ENCODE measurements around the gene FCGR1A. TPM values are rescaled to one million over a fixed set of nuclear protein-coding genes. Genes with fewer than 3 reads are reported as not detected.
"Not testable (repeated sequence)": the region's sequence is repeated elsewhere in the genome, so short reads cannot be mapped to it uniquely, and the experiment has no call there.

Gene FCGR1A
- total and polyA plus RNA-seq, 2 donors (not counting 3 experiments of a cell fraction or from before 2014, with no cell fraction given): not detected

DNA sequence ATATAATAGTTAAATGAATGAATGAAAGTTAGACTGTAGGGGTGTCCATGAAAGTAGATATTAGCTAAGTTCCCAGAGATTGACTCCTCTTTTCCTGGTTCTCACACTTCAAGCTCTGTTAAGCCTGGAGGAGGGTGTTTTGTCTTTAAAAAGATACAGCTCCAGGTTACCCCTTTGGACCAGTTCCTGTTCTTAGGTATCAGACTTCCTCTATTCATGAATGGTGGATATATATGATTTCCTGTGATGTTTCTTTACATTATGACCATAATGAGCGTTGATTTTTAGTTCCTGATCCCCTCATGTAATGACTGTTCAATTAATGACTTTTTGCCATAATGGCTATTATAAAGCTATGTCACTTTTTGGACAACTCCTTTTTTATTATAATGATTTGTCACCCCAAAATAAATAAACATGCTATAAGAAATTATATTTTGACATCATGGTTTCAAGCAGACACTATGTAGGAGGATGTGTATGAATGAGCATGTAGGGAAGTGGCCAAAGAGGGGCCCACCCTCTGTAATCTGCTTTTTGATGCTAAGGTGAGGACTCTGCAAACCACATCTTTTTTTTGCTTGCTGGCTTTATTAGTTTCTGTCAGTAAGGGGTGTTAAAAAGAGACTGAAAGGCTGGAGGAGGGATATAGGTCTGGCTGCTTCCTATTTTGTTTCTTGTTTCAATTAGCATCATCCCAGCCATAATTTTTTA, 18.2 kb upstream of the FCGR1A start:
- BruUV-seq (replicated peaks); dilution Hi-C loops (cut with MboI; ENCODE audit: extremely low pct_ligation_motif_present, low sequenced_read_pairs); intact Hi-C loops (cut with micrococcal nuclease); DNase-seq (ENCODE audit: low read depth, low spot score); FAIRE-seq; H3K27ac ChIP-seq (ENCODE audit: insufficient read depth, low read depth, low read length); H4K20me1 ChIP-seq (replicated peaks; ENCODE audit: control insufficient read depth, extremely low read depth, insufficient read depth, low read length); H3K79me2 ChIP-seq (ENCODE audit: control insufficient read depth, insufficient read depth, low read length); H3K4me2 ChIP-seq (ENCODE audit: insufficient read depth, low read length); H2AFZ ChIP-seq (ENCODE audit: low read depth, low read length); H3K9ac ChIP-seq (replicated peaks; ENCODE audit: extremely low read depth, insufficient read depth, low read length); POLR2A ChIA-PET; H3K4me3 ChIP-seq (replicated peaks in 1 of 3; ENCODE audit: insufficient read depth in 1 of 3, low read depth in 1 of 3, low read length in 3 of 3); H3K27me3 ChIP-seq (ENCODE audit: control insufficient read depth in 2 of 2, insufficient read depth in 2 of 2, low read length in 2 of 2); H3K4me1 ChIP-seq (ENCODE audit: control insufficient read depth, extremely low read depth, insufficient read depth, low read length); H3K9me1 ChIP-seq (replicated peaks; ENCODE audit: control insufficient read depth, extremely low read depth, insufficient read depth, low read length); H3K36me3 ChIP-seq (ENCODE audit: control insufficient read depth in 2 of 2, extremely low read depth in 1 of 2, insufficient read depth in 2 of 2, low read length in 2 of 2); H3K9me3 ChIP-seq (replicated peaks; ENCODE audit: control insufficient read depth, insufficient read depth, low read length); CTCF ChIA-PET: not testable (repeated sequence)

GRCh38 chr1:149766241-149766640, 16.3 kb upstream of the FCGR1A start:
- intact Hi-C loops (cut with micrococcal nuclease); POLR2A ChIA-PET; H3K9ac ChIP-seq (replicated peaks; ENCODE audit: extremely low read depth, insufficient read depth, low read length); H3K79me2 ChIP-seq (ENCODE audit: control insufficient read depth, insufficient read depth, low read length); FAIRE-seq; H3K9me3 ChIP-seq (replicated peaks; ENCODE audit: control insufficient read depth, insufficient read depth, low read length); H3K27me3 ChIP-seq (ENCODE audit: control insufficient read depth in 2 of 2, insufficient read depth in 2 of 2, low read length in 2 of 2); H3K27ac ChIP-seq (ENCODE audit: insufficient read depth, low read depth, low read length); H4K20me1 ChIP-seq (replicated peaks; ENCODE audit: control insufficient read depth, extremely low read depth, insufficient read depth, low read length); dilution Hi-C loops (cut with MboI; ENCODE audit: extremely low pct_ligation_motif_present, low sequenced_read_pairs); H3K9me1 ChIP-seq (replicated peaks; ENCODE audit: control insufficient read depth, extremely low read depth, insufficient read depth, low read length); BruUV-seq (replicated peaks); H3K4me3 ChIP-seq (replicated peaks in 1 of 3; ENCODE audit: insufficient read depth in 1 of 3, low read depth in 1 of 3, low read length in 3 of 3); H3K4me2 ChIP-seq (ENCODE audit: insufficient read depth, low read length); DNase-seq (ENCODE audit: low read depth, low spot score); H2AFZ ChIP-seq (ENCODE audit: low read depth, low read length); H3K36me3 ChIP-seq (ENCODE audit: control insufficient read depth in 2 of 2, extremely low read depth in 1 of 2, insufficient read depth in 2 of 2, low read length in 2 of 2); CTCF ChIA-PET; H3K4me1 ChIP-seq (ENCODE audit: control insufficient read depth, extremely low read depth, insufficient read depth, low read length): not testable (repeated sequence)

GRCh38 chr1:149769216-149769615, 13.3 kb upstream of the FCGR1A start:
- H3K4me3 ChIP-seq (replicated peaks in 1 of 3; ENCODE audit: insufficient read depth in 1 of 3, low read depth in 1 of 3, low read length in 3 of 3); H3K4me2 ChIP-seq (ENCODE audit: insufficient read depth, low read length); H2AFZ ChIP-seq (ENCODE audit: low read depth, low read length); H3K9ac ChIP-seq (replicated peaks; ENCODE audit: extremely low read depth, insufficient read depth, low read length); H3K27ac ChIP-seq (ENCODE audit: insufficient read depth, low read depth, low read length); H3K9me1 ChIP-seq (replicated peaks; ENCODE audit: control insufficient read depth, extremely low read depth, insufficient read depth, low read length); H3K36me3 ChIP-seq (ENCODE audit: control insufficient read depth in 2 of 2, extremely low read depth in 1 of 2, insufficient read depth in 2 of 2, low read length in 2 of 2); H3K79me2 ChIP-seq (ENCODE audit: control insufficient read depth, insufficient read depth, low read length); POLR2A ChIA-PET; dilution Hi-C loops (cut with MboI; ENCODE audit: extremely low pct_ligation_motif_present, low sequenced_read_pairs); H3K4me1 ChIP-seq (ENCODE audit: control insufficient read depth, extremely low read depth, insufficient read depth, low read length); H3K27me3 ChIP-seq (ENCODE audit: control insufficient read depth in 2 of 2, insufficient read depth in 2 of 2, low read length in 2 of 2); FAIRE-seq; DNase-seq (ENCODE audit: low read depth, low spot score); CTCF ChIA-PET; BruUV-seq (replicated peaks); intact Hi-C loops (cut with micrococcal nuclease); H4K20me1 ChIP-seq (replicated peaks; ENCODE audit: control insufficient read depth, extremely low read depth, insufficient read depth, low read length); H3K9me3 ChIP-seq (replicated peaks; ENCODE audit: control insufficient read depth, insufficient read depth, low read length): not testable (repeated sequence)

- H3K4me3 ChIP-seq (replicated peaks in 1 of 3; ENCODE audit: insufficient read depth in 1 of 3, low read depth in 1 of 3, low read length in 3 of 3); H3K36me3 ChIP-seq (ENCODE audit: control insufficient read depth in 2 of 2, extremely low read depth in 1 of 2, insufficient read depth in 2 of 2, low read length in 2 of 2); POLR2A ChIA-PET; H3K4me1 ChIP-seq (ENCODE audit: control insufficient read depth, extremely low read depth, insufficient read depth, low read length); H3K79me2 ChIP-seq (ENCODE audit: control insufficient read depth, insufficient read depth, low read length); dilution Hi-C loops (cut with MboI; ENCODE audit: extremely low pct_ligation_motif_present, low sequenced_read_pairs); H3K9me1 ChIP-seq (replicated peaks; ENCODE audit: control insufficient read depth, extremely low read depth, insufficient read depth, low read length); H3K27ac ChIP-seq (ENCODE audit: insufficient read depth, low read depth, low read length); intact Hi-C loops (cut with micrococcal nuclease); H3K9me3 ChIP-seq (replicated peaks; ENCODE audit: control insufficient read depth, insufficient read depth, low read length); DNase-seq (ENCODE audit: low read depth, low spot score); FAIRE-seq; H4K20me1 ChIP-seq (replicated peaks; ENCODE audit: control insufficient read depth, extremely low read depth, insufficient read depth, low read length); CTCF ChIA-PET; H3K4me2 ChIP-seq (ENCODE audit: insufficient read depth, low read length); H2AFZ ChIP-seq (ENCODE audit: low read depth, low read length); H3K9ac ChIP-seq (replicated peaks; ENCODE audit: extremely low read depth, insufficient read depth, low read length); H3K27me3 ChIP-seq (ENCODE audit: control insufficient read depth in 2 of 2, insufficient read depth in 2 of 2, low read length in 2 of 2); BruUV-seq (replicated peaks): not testable (repeated sequence)
Observed at GRCh38 chr1:149770661-149771060, 11.8 kb upstream of the FCGR1A start.

Data from endothelial cell of umbilical vein (primary cell).